A673 (cell line): ENCODE results near the gene TOMM5. TPM values are rescaled to one million over a fixed set of nuclear protein-coding genes. Genes with fewer than 3 reads are reported as not detected.

ENCODE experiments used
- BruUV-seq: library from RNA; stranded (reverse); fragments of 400-500 nt; replicated peaks from 2 replicates; lab custom pipeline; 2021; lab: Mats Ljungman, UMichigan
- CTCF ChIA-PET: fragments of 300-600 bp; sonication (Branson Sonifier 250); formaldehyde crosslinking; loops from one replicate; lab custom pipeline; 2022; ENCODE audit warnings: antibody characterized with exemption; lab: Charles Lee
- POLR2A ChIA-PET: fragments of 300-600 bp; sonication (Branson Sonifier 250); formaldehyde crosslinking; loops from one replicate; lab custom pipeline; 2022; ENCODE audit warnings: antibody characterized with exemption; ENCODE audit not compliant: low non-redundant PET; lab: Charles Lee
- DNase-seq: peaks from one replicate; pipeline ENCODE4 v3.0.0-alpha.2; 2015; ENCODE audit warnings: low spot score
- H3K27ac ChIP-seq: fragments of 200-600 bp; sonication (generic); 2 replicates; pipeline ENCODE4 v1.5.1; 2016; ENCODE audit warnings: mixed run types, low read depth, mild to moderate bottlenecking, mixed read lengths, antibody characterized with exemption, low read length; ENCODE audit not compliant: poor library complexity, severe bottlenecking
- H3K27me3 ChIP-seq: fragments of 200-600 bp; sonication (generic); replicated peaks from 2 replicates; pipeline ENCODE4 v1.6.1; 2017; ENCODE audit warnings: mixed run types, low read depth, mild to moderate bottlenecking, mixed read lengths, antibody characterized with exemption, low read length; ENCODE audit not compliant: insufficient read depth, poor library complexity
- H3K36me3 ChIP-seq: fragments of 200-600 bp; sonication (generic); 2 replicates; pipeline ENCODE4 v1.6.1; 2016; ENCODE audit warnings: mixed run types, mild to moderate bottlenecking, mixed read lengths, antibody characterized with exemption, low read length; ENCODE audit not compliant: insufficient read depth, poor library complexity, severe bottlenecking
- H3K4me1 ChIP-seq: fragments of 200-600 bp; sonication (generic); 2 replicates; pipeline ENCODE4 v1.6.1; 2017; ENCODE audit warnings: mixed run types, mild to moderate bottlenecking, mixed read lengths, antibody characterized with exemption, low read length; ENCODE audit not compliant: insufficient read depth, poor library complexity, severe bottlenecking
- H3K4me3 ChIP-seq: fragments of 200-600 bp; sonication (generic); 2 replicates; pipeline ENCODE4 v1.5.1; 2016; ENCODE audit warnings: low read depth, mixed run types, mild to moderate bottlenecking, mixed read lengths, low read length; ENCODE audit not compliant: poor library complexity, severe bottlenecking
- H3K9me3 ChIP-seq: fragments of 200-600 bp; sonication (generic); 2 replicates; pipeline ENCODE4 v1.6.1; 2016; ENCODE audit warnings: mixed run types, low read depth, mild to moderate bottlenecking, mixed read lengths, antibody characterized with exemption, low read length; ENCODE audit not compliant: poor library complexity, severe bottlenecking
- EZH2 ChIP-seq: fragments of 200-600 bp; sonication (generic); IDR thresholded peaks from 2 replicates; pipeline ENCODE4 v1.6.1; 2017; ENCODE audit warnings: borderline replicate concordance, low read depth, mild to moderate bottlenecking, mixed read lengths, antibody characterized with exemption, low read length; ENCODE audit not compliant: poor library complexity, severe bottlenecking
- intact Hi-C: fragments of 100-400 bp; cut with micrococcal nuclease; formaldehyde crosslinking; loops from one replicate; pipeline ENCODE4 v1.10.0; 2022; ENCODE audit not compliant: unreplicated experiment
- total RNA-seq: library from RNA; stranded (reverse); gene quantifications from 2 replicates; pipeline ENCODE4 v1.2.3, GENCODE V29; 2021
- TF ChIP-seq, protein P1 (sequence below): fragments of 300-800, 200-600 bp; sonication (generic); conservative IDR thresholded peaks from 2 replicates; pipeline ENCODE4 v1.5.1; 2017; ENCODE audit warnings: low read depth, mild to moderate bottlenecking, antibody characterized with exemption, low read length, moderate library complexity, mixed read lengths

The TOMM5 gene
- total RNA-seq, 1 experiment from 2014 or later = 247 TPM

DNA sequence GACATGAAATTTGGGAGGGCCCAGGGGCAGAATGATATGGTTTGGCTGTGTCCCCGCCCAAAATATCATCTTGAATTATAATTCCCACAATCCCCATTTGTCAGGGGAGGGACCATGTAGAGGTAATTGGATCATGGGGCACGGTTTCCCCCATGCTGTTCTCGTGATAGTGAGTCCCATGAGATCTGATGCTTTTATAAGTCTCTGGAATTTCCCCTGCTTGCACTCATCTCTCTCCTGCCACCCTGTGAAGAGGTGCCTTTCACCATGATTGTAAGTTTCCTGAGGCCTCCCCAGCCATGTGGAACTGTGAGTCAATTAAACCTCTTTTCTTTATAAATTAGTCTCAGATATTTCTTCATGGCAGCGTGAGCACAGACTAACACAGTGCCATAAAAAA, 27.5 kb downstream of the TOMM5 start:
- Histone ChIP-seq H3K36me3 (no peaks in the 10 kb centered on the region), H3K27ac (no peak overlapping the region), H3K9me3 (peaks cover 7% of the 10 kb centered on the region), H3K27me3 (no peaks in the 10 kb centered on the region), H3K4me3 (no peak overlapping the region), H3K4me1 (no peaks in the 10 kb centered on the region)
- no TSS peak for BruUV-seq
- POLR2A ChIA-PET = no interaction called here
- no peak for DNase-seq
- intact Hi-C loops = no loop called here
- CTCF ChIA-PET = no interaction called here
- TF ChIP-seq, protein P1, sequence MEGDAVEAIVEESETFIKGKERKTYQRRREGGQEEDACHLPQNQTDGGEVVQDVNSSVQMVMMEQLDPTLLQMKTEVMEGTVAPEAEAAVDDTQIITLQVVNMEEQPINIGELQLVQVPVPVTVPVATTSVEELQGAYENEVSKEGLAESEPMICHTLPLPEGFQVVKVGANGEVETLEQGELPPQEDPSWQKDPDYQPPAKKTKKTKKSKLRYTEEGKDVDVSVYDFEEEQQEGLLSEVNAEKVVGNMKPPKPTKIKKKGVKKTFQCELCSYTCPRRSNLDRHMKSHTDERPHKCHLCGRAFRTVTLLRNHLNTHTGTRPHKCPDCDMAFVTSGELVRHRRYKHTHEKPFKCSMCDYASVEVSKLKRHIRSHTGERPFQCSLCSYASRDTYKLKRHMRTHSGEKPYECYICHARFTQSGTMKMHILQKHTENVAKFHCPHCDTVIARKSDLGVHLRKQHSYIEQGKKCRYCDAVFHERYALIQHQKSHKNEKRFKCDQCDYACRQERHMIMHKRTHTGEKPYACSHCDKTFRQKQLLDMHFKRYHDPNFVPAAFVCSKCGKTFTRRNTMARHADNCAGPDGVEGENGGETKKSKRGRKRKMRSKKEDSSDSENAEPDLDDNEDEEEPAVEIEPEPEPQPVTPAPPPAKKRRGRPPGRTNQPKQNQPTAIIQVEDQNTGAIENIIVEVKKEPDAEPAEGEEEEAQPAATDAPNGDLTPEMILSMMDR = no peak
- TF ChIP-seq EZH2 = no peak

DNA sequence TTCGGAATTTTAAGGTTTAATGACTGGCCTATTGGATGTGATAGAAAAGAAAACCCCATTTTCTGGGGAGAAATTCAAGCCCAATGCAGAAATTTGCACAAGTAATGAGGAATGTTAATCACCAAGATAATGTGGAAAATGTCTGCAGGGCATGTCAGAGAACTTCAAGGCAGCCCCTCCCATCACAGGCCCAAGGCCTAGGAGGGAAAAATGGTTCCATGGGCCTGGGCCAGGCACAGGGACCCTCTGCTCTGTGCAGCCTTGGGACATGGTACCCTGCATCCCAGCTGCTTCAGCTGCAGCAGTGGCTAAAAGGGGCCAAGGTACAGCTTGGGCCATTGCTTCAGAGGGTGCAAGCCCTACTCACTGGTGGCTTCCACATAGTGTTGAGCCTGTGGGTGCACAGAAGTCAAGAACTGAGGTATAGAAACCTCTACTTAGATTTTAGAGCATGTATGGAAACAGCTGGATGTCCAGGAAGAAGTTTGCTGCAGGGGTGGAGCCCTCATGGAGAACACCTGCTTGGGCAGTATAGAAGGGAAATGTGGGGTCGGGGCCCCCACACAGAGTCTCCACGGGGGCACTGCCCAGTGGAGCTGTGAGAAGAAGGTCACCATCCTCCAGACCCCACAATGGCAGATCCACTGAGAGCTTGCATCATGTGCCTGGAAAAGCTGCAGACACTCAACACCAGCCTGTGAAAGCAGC, 28.4 kb downstream of the TOMM5 start:
- no peak for TF ChIP-seq EZH2
- TF ChIP-seq, protein P1 = no peak
- CTCF ChIA-PET = no interaction called here
- no TSS peak for BruUV-seq

DNA sequence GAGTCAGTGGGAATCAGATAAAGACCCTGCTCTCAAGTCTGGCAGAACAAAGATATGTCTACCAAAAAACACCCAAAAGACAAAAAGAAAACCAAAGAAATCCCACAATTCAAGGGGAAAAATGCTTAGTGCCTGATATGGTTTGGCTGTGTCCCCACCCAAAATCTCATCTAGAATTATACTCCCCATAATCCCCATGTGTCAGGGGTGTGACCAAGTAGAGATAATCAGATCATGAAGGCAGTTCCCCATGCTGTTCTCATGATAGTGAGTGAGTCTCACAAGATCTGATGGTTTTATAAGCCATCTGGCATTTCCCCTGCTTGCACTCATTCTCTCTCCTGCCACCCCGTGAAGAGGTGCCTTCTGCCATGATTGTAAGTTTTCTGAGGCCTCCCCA, 29.6 kb downstream of the TOMM5 start:
- H3K27me3 ChIP-seq = no peaks in the 10 kb centered on the region
- H3K4me3 ChIP-seq = no peak overlapping the region
- H3K27ac ChIP-seq = no peak overlapping the region
- intact Hi-C loops = no loop called here
- no peaks in the 10 kb centered on the region for H3K36me3 ChIP-seq
- peaks cover 7% of the 10 kb centered on the region for H3K9me3 ChIP-seq
- TF ChIP-seq EZH2 = no peak
- TF ChIP-seq, protein P1 = no peak
- BruUV-seq = no TSS peak
- POLR2A ChIA-PET = no interaction called here
- DNase-seq = no peak
- H3K4me1 ChIP-seq = no peaks in the 10 kb centered on the region
- CTCF ChIA-PET = no interaction called here

More for the DNA sequence above, 28.4 kb downstream of the TOMM5 start:
- Histone ChIP-seq H3K27me3 (no peaks in the 10 kb centered on the region), H3K9me3 (peaks cover 7% of the 10 kb centered on the region), H3K27ac (no peak overlapping the region), H3K36me3 (no peaks in the 10 kb centered on the region), H3K4me1 (no peaks in the 10 kb centered on the region), H3K4me3 (no peak overlapping the region)
- DNase-seq = no peak
- POLR2A ChIA-PET = no interaction called here
- intact Hi-C loops = no loop called here
